ENCODE results near the gene CC2D2A. TPM values are rescaled to one million over a fixed set of nuclear protein-coding genes. Genes with fewer than 3 reads are reported as not detected.

CC2D2A gene
- total and polyA plus RNA-seq, 2 of the 13 experiments (the other 11 are each of a cell fraction or from before 2014, with no cell fraction given) = 4.2 to 7.2 TPM

DNA sequence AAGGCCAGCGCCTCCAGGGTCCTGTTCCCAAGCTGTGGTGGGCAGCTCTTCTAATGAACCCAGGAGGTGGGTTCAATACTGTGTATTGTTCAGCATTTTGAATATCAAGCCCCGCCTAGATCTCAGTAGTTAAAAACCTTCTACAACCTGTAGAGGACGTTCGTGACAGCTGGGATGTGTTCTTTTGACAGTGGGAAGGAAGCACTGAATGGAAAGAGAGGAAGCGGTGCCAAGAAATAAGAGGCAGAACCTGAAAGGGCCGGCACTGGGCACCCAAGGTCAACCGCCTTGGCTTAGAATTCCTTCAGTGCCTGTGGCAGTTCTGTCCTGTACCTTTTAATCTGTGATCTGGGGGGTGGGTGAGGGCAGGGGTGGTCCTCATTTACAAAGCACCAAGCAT is 73.1 kb downstream of the CC2D2A start:
- WGBS (ENCODE audit: low lambda C conversion rate) = 91% methylated on average over 7 of the region's 7 CpGs
- Histone ChIP-seq H4K20me1 (ENCODE audit: insufficient read depth, low read length) (no peaks in the 10 kb centered on the region), H3K9me3 (ENCODE audit: low read length) (no peaks in the 10 kb centered on the region), H3K27ac (ENCODE audit: extremely low read length, insufficient read depth, low read length) (no peak overlapping the region), H3K4me2 (ENCODE audit: low read depth, low read length) (no peak overlapping the region), H2AFZ (ENCODE audit: low read length) (no peak overlapping the region), H3K9ac (ENCODE audit: insufficient read depth, low read depth, low read length) (no peak overlapping the region), H3K27me3 (ENCODE audit: control insufficient read depth in 1 of 2, insufficient read depth in 2 of 2, low read length in 2 of 2) (no peaks in the 10 kb centered on the region), H3K36me3 (replicated peaks in 1 of 2; ENCODE audit: control insufficient read depth in 1 of 2, insufficient read depth in 2 of 2, low read length in 2 of 2) (no peaks in the 10 kb centered on the region), H3K4me1 (ENCODE audit: insufficient read depth, low read length) (no peaks in the 10 kb centered on the region), H3K79me2 (ENCODE audit: insufficient read depth, low read length) (no peaks in the 10 kb centered on the region), H3K4me3 (replicated peaks in 1 of 3; ENCODE audit: insufficient read depth in 1 of 3, low read depth in 2 of 3, low read length in 3 of 3) (no peak overlapping the region)
- TF ChIP-seq ZBTB21 (CRISPR knock-in tag; IDR thresholded peaks at IDR 0.05) = no peak
- TF ChIP-seq ZNF256 (CRISPR knock-in tag; conservative IDR thresholded peaks at IDR 0.05) = no peak
- no peak for TF ChIP-seq ZFX (CRISPR knock-in tag; IDR thresholded peaks at IDR 0.05; ENCODE audit: low read depth)
- TF ChIP-seq ZNF512B (CRISPR knock-in tag; IDR thresholded peaks at IDR 0.05; ENCODE audit: borderline replicate concordance) = no peak
- TF ChIP-seq NR3C1 (CRISPR knock-in tag; IDR thresholded peaks at IDR 0.05) = no peak
- no peak for TF ChIP-seq HOXA7 (CRISPR knock-in tag; IDR thresholded peaks at IDR 0.05)
- no peak for TF ChIP-seq HBP1 (CRISPR knock-in tag; IDR thresholded peaks at IDR 0.05; ENCODE audit: low read depth)
- no peak for TF ChIP-seq ZNF354B (CRISPR knock-in tag; IDR thresholded peaks at IDR 0.05)
- DNase-seq (ENCODE audit: low spot score) (no peak), ATAC-seq (no peak), FAIRE-seq (no peak)
- ChIA-PET POLR2A (no interaction called here), CTCF (ENCODE audit: low intra/inter-chr PET ratio, low total read pairs) (no interaction called here)
- intact Hi-C loops (cut with micrococcal nuclease; ENCODE audit: unreplicated experiment) = no loop called here
- no TSS peak for BruUV-seq (replicated peaks)
- in situ Hi-C loops (cut with HindIII; ENCODE audit: extremely low pct_ligation_motif_present, low pct_unique_long_range_greater_than_20kb) = no loop called here
